Measurements from ENCODE around the gene COPB1. TPM values are rescaled to one million over a fixed set of nuclear protein-coding genes. Genes with fewer than 3 reads are reported as not detected.

The COPB1 gene
- total RNA-seq, 1 experiment from 2014 or later: 94.8 TPM

- Histone ChIP-seq H3K79me2 (ENCODE audit: low read length) (no peaks in the 10 kb centered on the region), H4K20me1 (ENCODE audit: low read length) (no peaks in the 10 kb centered on the region), H3K9me3 (ENCODE audit: low read length) (no peaks in the 10 kb centered on the region), H3K4me3 (ENCODE audit: low read length) (no peak overlapping the region), H3K9ac (ENCODE audit: low read length) (no peak overlapping the region; the same call in 1 of the 2 replicates), H3K27ac (ENCODE audit: low read length) (peak overlapping the region; percentile 69), H3K4me1 (ENCODE audit: insufficient read depth, low read length) (peaks cover 53% of the 10 kb centered on the region), H3K27me3 (ENCODE audit: low read length) (no peaks in the 10 kb centered on the region), H3K9me2 (replicated peaks; ENCODE audit: low read length) (no peaks in the 10 kb centered on the region), H3K4me2 (ENCODE audit: low read length) (peak overlapping the region; percentile 69), H3K36me3 (ENCODE audit: low read depth, low read length) (no peaks in the 10 kb centered on the region), H2AFZ (ENCODE audit: low read length) (no peak overlapping the region), H3F3A (ENCODE audit: low read length, unreplicated experiment) (no peaks in the 10 kb centered on the region)
- TF ChIP-seq EZH2 (IDR thresholded peaks at IDR 0.05; ENCODE audit: low read length, unreplicated experiment) (no peak), EZH2phosphoT487 (IDR thresholded peaks at IDR 0.05; ENCODE audit: borderline replicate concordance, low read length) (no peak), CTCF (conservative IDR thresholded peaks at IDR 0.05; ENCODE audit: low read depth, low read length) (no peak)
- POLR2A ChIA-PET (ENCODE audit: unreplicated experiment): no interaction called here
- CTCF ChIA-PET: interaction anchor here (1.5 kb wide), 1 partner anchor 104 kb away, joined by 4 read pairs; no protein-coding TSS in a partner anchor
- BruUV-seq (replicated peaks): no TSS peak
- intact Hi-C loops (cut with micrococcal nuclease): loop anchor here (2.0 kb wide), 1 partner anchor 53 kb away; the partner anchor contains the start of gene RRAS2
- DNase-seq: peak; percentile 93
- ATAC-seq: peak; percentile 90
Measured at GRCh38 chr11:14411818-14412217, 87.8 kb downstream of the COPB1 start.

- H3K9me2 ChIP-seq (replicated peaks; ENCODE audit: low read length): no peaks in the 10 kb centered on the region
- peaks cover 48% of the 10 kb centered on the region for H3K4me1 ChIP-seq (ENCODE audit: insufficient read depth, low read length)
- peak overlapping the region; percentile 52; the same call in 1 of the 2 replicates for H2AFZ ChIP-seq (ENCODE audit: low read length)
- no peaks in the 10 kb centered on the region for H3K79me2 ChIP-seq (ENCODE audit: low read length)
- H3K27ac ChIP-seq (ENCODE audit: low read length): no peak overlapping the region
- POLR2A ChIA-PET (ENCODE audit: unreplicated experiment): no interaction called here
- H3K27me3 ChIP-seq (ENCODE audit: low read length): no peaks in the 10 kb centered on the region
- BruUV-seq (replicated peaks): no TSS peak
- no peak overlapping the region for H3K4me3 ChIP-seq (ENCODE audit: low read length)
- DNase-seq: peak; percentile 57
- CTCF ChIA-PET: no interaction called here
- no peaks in the 10 kb centered on the region for H3F3A ChIP-seq (ENCODE audit: low read length, unreplicated experiment)
- no peaks in the 10 kb centered on the region for H3K9me3 ChIP-seq (ENCODE audit: low read length)
- no peaks in the 10 kb centered on the region for H4K20me1 ChIP-seq (ENCODE audit: low read length)
- H3K9ac ChIP-seq (ENCODE audit: low read length): no peak overlapping the region
- ATAC-seq: 0 out of 2 replicates have a peak, but pooled peaks have one; percentile 3
- TF ChIP-seq EZH2phosphoT487 (IDR thresholded peaks at IDR 0.05; ENCODE audit: borderline replicate concordance, low read length) (no peak), CTCF (conservative IDR thresholded peaks at IDR 0.05; ENCODE audit: low read depth, low read length) (no peak), EZH2 (IDR thresholded peaks at IDR 0.05; ENCODE audit: low read length, unreplicated experiment) (no peak)
- intact Hi-C loops (cut with micrococcal nuclease): no loop called here
- no peaks in the 10 kb centered on the region for H3K36me3 ChIP-seq (ENCODE audit: low read depth, low read length)
- peak overlapping the region; percentile 36 for H3K4me2 ChIP-seq (ENCODE audit: low read length)
Measured at GRCh38 chr11:14409891-14410290, 89.7 kb downstream of the COPB1 start.

GRCh38 chr11:14408612-14409011 lies 91.0 kb downstream of the COPB1 start:
- Histone ChIP-seq H3K9ac (ENCODE audit: low read length) (no peak overlapping the region), H4K20me1 (ENCODE audit: low read length) (no peaks in the 10 kb centered on the region), H2AFZ (ENCODE audit: low read length) (no peak overlapping the region), H3K9me3 (ENCODE audit: low read length) (no peaks in the 10 kb centered on the region), H3K36me3 (ENCODE audit: low read depth, low read length) (no peaks in the 10 kb centered on the region), H3K27me3 (ENCODE audit: low read length) (no peaks in the 10 kb centered on the region), H3K79me2 (ENCODE audit: low read length) (no peaks in the 10 kb centered on the region), H3K27ac (ENCODE audit: low read length) (no peak overlapping the region), H3F3A (ENCODE audit: low read length, unreplicated experiment) (no peaks in the 10 kb centered on the region), H3K9me2 (replicated peaks; ENCODE audit: low read length) (no peaks in the 10 kb centered on the region), H3K4me2 (ENCODE audit: low read length) (no peak overlapping the region), H3K4me1 (ENCODE audit: insufficient read depth, low read length) (peaks cover 45% of the 10 kb centered on the region), H3K4me3 (ENCODE audit: low read length) (no peak overlapping the region)
- no peak for DNase-seq
- no peak for ATAC-seq
- POLR2A ChIA-PET (ENCODE audit: unreplicated experiment): no interaction called here
- CTCF ChIA-PET: no interaction called here
- no peak for TF ChIP-seq EZH2phosphoT487 (IDR thresholded peaks at IDR 0.05; ENCODE audit: borderline replicate concordance, low read length)
- no peak for TF ChIP-seq CTCF (conservative IDR thresholded peaks at IDR 0.05; ENCODE audit: low read depth, low read length)
- no peak for TF ChIP-seq EZH2 (IDR thresholded peaks at IDR 0.05; ENCODE audit: low read length, unreplicated experiment)
- intact Hi-C loops (cut with micrococcal nuclease): no loop called here
- BruUV-seq (replicated peaks): no TSS peak
